ENCODE measurements around the gene COMMD10.

Gene COMMD10

DNA sequence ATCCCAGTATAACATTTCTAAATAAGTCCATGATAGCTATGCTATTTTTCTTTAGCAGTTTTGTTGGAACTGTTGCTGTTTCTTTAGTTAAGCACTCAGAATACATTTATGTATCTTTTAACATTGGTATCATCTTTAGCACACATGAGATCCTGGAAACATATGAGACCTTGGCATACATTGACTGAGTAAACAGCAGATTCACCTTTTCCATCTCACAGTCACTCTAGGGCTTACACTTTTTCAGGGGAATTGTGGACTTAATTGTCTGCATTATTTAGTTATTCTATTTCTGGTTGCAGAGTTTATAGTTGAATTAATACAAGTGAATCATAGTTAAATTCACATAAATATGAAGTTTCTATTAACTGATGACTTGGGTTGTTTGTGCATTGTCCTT is 70.1 kb downstream of the COMMD10 start:
- H3K9me3 ChIP-seq: no peaks in the 10 kb centered on the region
- H3K36me3 ChIP-seq: no peaks in the 10 kb centered on the region
- TF ChIP-seq, protein P1, sequence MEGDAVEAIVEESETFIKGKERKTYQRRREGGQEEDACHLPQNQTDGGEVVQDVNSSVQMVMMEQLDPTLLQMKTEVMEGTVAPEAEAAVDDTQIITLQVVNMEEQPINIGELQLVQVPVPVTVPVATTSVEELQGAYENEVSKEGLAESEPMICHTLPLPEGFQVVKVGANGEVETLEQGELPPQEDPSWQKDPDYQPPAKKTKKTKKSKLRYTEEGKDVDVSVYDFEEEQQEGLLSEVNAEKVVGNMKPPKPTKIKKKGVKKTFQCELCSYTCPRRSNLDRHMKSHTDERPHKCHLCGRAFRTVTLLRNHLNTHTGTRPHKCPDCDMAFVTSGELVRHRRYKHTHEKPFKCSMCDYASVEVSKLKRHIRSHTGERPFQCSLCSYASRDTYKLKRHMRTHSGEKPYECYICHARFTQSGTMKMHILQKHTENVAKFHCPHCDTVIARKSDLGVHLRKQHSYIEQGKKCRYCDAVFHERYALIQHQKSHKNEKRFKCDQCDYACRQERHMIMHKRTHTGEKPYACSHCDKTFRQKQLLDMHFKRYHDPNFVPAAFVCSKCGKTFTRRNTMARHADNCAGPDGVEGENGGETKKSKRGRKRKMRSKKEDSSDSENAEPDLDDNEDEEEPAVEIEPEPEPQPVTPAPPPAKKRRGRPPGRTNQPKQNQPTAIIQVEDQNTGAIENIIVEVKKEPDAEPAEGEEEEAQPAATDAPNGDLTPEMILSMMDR (IDR thresholded peaks at IDR 0.05; ENCODE audit: low read depth, low read length): no peak
- H3K4me3 ChIP-seq (ENCODE audit: low read depth, low read length): no peak overlapping the region
- DNase-seq: no peak
- no peaks in the 10 kb centered on the region for H3K27me3 ChIP-seq
- no peaks in the 10 kb centered on the region for H3K4me1 ChIP-seq

DNA sequence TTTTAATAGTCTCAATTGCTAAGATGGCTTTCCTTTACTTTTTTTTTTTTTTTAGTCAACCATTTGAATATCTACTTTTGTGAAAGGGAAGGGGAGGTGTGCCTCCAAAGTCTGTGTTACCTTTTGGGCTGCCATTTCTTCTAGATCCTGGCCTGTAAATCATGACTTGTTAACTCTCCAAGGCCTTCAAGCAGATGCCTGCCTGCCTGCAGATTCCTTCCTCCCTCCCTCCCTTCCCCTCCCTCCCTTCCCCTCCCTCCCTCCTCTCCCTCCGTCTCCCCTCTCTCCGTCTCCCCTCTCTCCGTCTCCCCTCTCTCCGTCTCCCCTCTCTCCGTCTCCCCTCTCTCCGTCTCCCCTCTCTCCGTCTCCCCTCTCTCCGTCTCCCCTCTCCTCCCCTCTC is 73.1 kb downstream of the COMMD10 start:
- no peak for DNase-seq
- H3K27me3 ChIP-seq: no peaks in the 10 kb centered on the region
- H3K4me3 ChIP-seq (ENCODE audit: low read depth, low read length): no peak overlapping the region

GRCh38 chr5:116159006-116159405 is 74.2 kb downstream of the COMMD10 start:
- TF ChIP-seq, protein P1 (IDR thresholded peaks at IDR 0.05; ENCODE audit: low read depth, low read length): no peak
- no peaks in the 10 kb centered on the region for H3K9me3 ChIP-seq
- H3K27me3 ChIP-seq: no peaks in the 10 kb centered on the region
- no peak overlapping the region for H3K4me3 ChIP-seq (ENCODE audit: low read depth, low read length)
- H3K36me3 ChIP-seq: no peaks in the 10 kb centered on the region
- DNase-seq: no peak
- no peaks in the 10 kb centered on the region for H3K4me1 ChIP-seq

More for the DNA sequence above, 73.1 kb downstream of the COMMD10 start:
- Histone ChIP-seq H3K4me1 (no peaks in the 10 kb centered on the region), H3K36me3 (no peaks in the 10 kb centered on the region), H3K9me3 (no peaks in the 10 kb centered on the region)
- TF ChIP-seq, protein P1 (IDR thresholded peaks at IDR 0.05; ENCODE audit: low read depth, low read length): no peak

GRCh38 chr5:116174111-116174510 is 89.3 kb downstream of the COMMD10 start:
- H3K4me1 ChIP-seq: no peaks in the 10 kb centered on the region
- no peak overlapping the region for H3K4me3 ChIP-seq (ENCODE audit: low read depth, low read length)

DNA sequence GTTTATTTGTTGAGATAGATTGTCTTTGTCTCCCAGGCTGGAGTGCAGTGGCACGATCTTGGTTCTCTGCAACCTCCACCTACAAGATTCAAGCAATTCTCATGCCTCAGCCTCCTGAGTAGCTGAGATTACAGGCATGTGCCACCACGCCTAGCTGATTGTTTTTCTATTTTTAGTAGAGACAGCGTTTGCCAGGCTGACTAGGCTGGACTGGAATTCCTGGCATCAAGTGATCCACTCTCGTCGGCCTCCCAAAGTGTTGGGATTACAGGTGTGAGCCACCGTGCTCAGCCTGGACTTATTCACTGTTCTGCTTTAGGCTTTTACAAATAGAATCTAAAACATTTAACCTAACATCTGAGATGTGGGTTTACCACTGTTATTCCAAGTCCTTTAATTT is 91.3 kb downstream of the COMMD10 start:
- TF ChIP-seq, protein P1 (IDR thresholded peaks at IDR 0.05; ENCODE audit: low read depth, low read length): no peak
- DNase-seq: no peak
- Histone ChIP-seq H3K4me3 (ENCODE audit: low read depth, low read length) (no peak overlapping the region), H3K27me3 (no peaks in the 10 kb centered on the region), H3K9me3 (no peaks in the 10 kb centered on the region), H3K36me3 (no peaks in the 10 kb centered on the region), H3K4me1 (no peaks in the 10 kb centered on the region)

More at GRCh38 chr5:116174111-116174510, 89.3 kb downstream of the COMMD10 start:
- no peaks in the 10 kb centered on the region for H3K27me3 ChIP-seq
- no peaks in the 10 kb centered on the region for H3K36me3 ChIP-seq
- no peaks in the 10 kb centered on the region for H3K9me3 ChIP-seq
- no peak for DNase-seq
- TF ChIP-seq, protein P1 (IDR thresholded peaks at IDR 0.05; ENCODE audit: low read depth, low read length): no peak

GRCh38 chr5:116178925-116179324 is 94.1 kb downstream of the COMMD10 start:
- TF ChIP-seq, protein P1 (IDR thresholded peaks at IDR 0.05; ENCODE audit: low read depth, low read length): no peak
- Histone ChIP-seq H3K36me3 (no peaks in the 10 kb centered on the region), H3K9me3 (no peaks in the 10 kb centered on the region), H3K4me1 (no peaks in the 10 kb centered on the region), H3K4me3 (ENCODE audit: low read depth, low read length) (no peak overlapping the region), H3K27me3 (no peaks in the 10 kb centered on the region)
- DNase-seq: no peak
